ENCODE data around the gene LGI4. TPM values are rescaled to one million over a fixed set of nuclear protein-coding genes. Genes with fewer than 3 reads are reported as not detected.
A peak's percentile ranks its signal among the peaks of the same experiment; 100 is the strongest.
"Not testable (repeated sequence)": the region's sequence is repeated elsewhere in the genome, so short reads cannot be mapped to it uniquely, and the experiment has no call there.

The LGI4 gene
- total RNA-seq, 1 donor from 2014 or later = 32.9 TPM

- Histone ChIP-seq H3K4me1 (peaks cover 42% of the 10 kb centered on the region), H3K36me3 (no peaks in the 10 kb centered on the region), H3K9me3 (no peaks in the 10 kb centered on the region), H3K27me3 (no peaks in the 10 kb centered on the region), H3K27ac (peak overlapping the region; percentile 72), H3K4me3 (peak overlapping the region in 1 of 2 donors; percentile 41)
- DNase-seq (ENCODE audit: extremely low spot score in 2 of 2) = no peak
- no peak for TF ChIP-seq CTCF (IDR thresholded peaks at IDR 0.05)
- intact Hi-C loops (cut with DNase I) = no loop called here
Observed at GRCh38 chr19:35130761-35131720, 3.8 kb downstream of the LGI4 start.

- DNase-seq (ENCODE audit: extremely low spot score in 2 of 2); H3K27ac ChIP-seq; intact Hi-C loops (cut with DNase I): not testable (repeated sequence)
Observed at GRCh38 chr19:35129724-35130274, 5.1 kb downstream of the LGI4 start.

GRCh38 chr19:35128398-35129057 lies 6.3 kb downstream of the LGI4 start:
- intact Hi-C loops (cut with DNase I) = no loop called here
- Histone ChIP-seq H3K4me3 (no peak overlapping the region), H3K36me3 (no peaks in the 10 kb centered on the region), H3K4me1 (peaks cover 54% of the 10 kb centered on the region), H3K9me3 (no peaks in the 10 kb centered on the region), H3K27me3 (no peaks in the 10 kb centered on the region), H3K27ac (peak overlapping the region; percentile 12)
- DNase-seq (ENCODE audit: extremely low spot score in 2 of 2) = no peak
- TF ChIP-seq CTCF (IDR thresholded peaks at IDR 0.05) = no peak
- TF ChIP-seq POLR2A (IDR thresholded peaks at IDR 0.05) = no peak
- TF ChIP-seq POLR2AphosphoS5 (IDR thresholded peaks at IDR 0.05; ENCODE audit: insufficient read depth in 1 of 2, low read depth in 1 of 2) = no peak

More at GRCh38 chr19:35129724-35130274, 5.1 kb downstream of the LGI4 start:
- peaks cover 42% of the 10 kb centered on the region for H3K4me1 ChIP-seq
- not testable (repeated sequence) for H3K27me3 ChIP-seq, H3K36me3 ChIP-seq, H3K4me3 ChIP-seq, H3K9me3 ChIP-seq

- TF ChIP-seq CTCF (IDR thresholded peaks at IDR 0.05) (no peak), POLR2AphosphoS5 (IDR thresholded peaks at IDR 0.05; ENCODE audit: insufficient read depth in 1 of 2, low read depth in 1 of 2) (peak in 1 of 2 donors; percentile 66)
- no peaks in the 10 kb centered on the region for H3K27me3 ChIP-seq
- DNase-seq (ENCODE audit: extremely low spot score in 2 of 2) = no peak
- H3K27ac ChIP-seq = peak overlapping the region; percentile 94
- H3K4me3 ChIP-seq = no peak overlapping the region
- H3K4me1 ChIP-seq = peaks cover 61% of the 10 kb centered on the region
- H3K36me3 ChIP-seq = no peaks in the 10 kb centered on the region
- H3K9me3 ChIP-seq = no peaks in the 10 kb centered on the region
- intact Hi-C loops (cut with DNase I) = no loop called here
Observed at GRCh38 chr19:35127871-35128270, 7.0 kb downstream of the LGI4 start.

- Histone ChIP-seq H3K4me1 (peaks cover 73% of the 10 kb centered on the region), H3K9me3 (no peaks in the 10 kb centered on the region), H3K27me3 (no peaks in the 10 kb centered on the region), H3K4me3 (peak overlapping the region in 1 of 2 donors; percentile 6), H3K36me3 (no peaks in the 10 kb centered on the region), H3K27ac (peak overlapping the region; percentile 94)
- TF ChIP-seq POLR2AphosphoS5 (IDR thresholded peaks at IDR 0.05; ENCODE audit: insufficient read depth in 1 of 2, low read depth in 1 of 2) = no peak
- TF ChIP-seq CTCF (IDR thresholded peaks at IDR 0.05) = no peak
- no peak for TF ChIP-seq POLR2A (IDR thresholded peaks at IDR 0.05)
- intact Hi-C loops (cut with DNase I) = no loop called here
- no peak for DNase-seq (ENCODE audit: extremely low spot score in 2 of 2)
Observed at GRCh38 chr19:35126624-35126959, 8.3 kb downstream of the LGI4 start.

Measured in vagina (tissue), 2 donors.